GM12801 (cell line): ENCODE results near the gene EXOC8.

Experiments used
- TF ChIP-seq, protein P1 (sequence below): IDR thresholded peaks from one replicate; pipeline ENCODE4 v1.5.1; 2011; ENCODE audit warnings: control low read depth; ENCODE audit not compliant: insufficient read length; ENCODE audit errors: extremely low read depth

The EXOC8 gene, protein sequence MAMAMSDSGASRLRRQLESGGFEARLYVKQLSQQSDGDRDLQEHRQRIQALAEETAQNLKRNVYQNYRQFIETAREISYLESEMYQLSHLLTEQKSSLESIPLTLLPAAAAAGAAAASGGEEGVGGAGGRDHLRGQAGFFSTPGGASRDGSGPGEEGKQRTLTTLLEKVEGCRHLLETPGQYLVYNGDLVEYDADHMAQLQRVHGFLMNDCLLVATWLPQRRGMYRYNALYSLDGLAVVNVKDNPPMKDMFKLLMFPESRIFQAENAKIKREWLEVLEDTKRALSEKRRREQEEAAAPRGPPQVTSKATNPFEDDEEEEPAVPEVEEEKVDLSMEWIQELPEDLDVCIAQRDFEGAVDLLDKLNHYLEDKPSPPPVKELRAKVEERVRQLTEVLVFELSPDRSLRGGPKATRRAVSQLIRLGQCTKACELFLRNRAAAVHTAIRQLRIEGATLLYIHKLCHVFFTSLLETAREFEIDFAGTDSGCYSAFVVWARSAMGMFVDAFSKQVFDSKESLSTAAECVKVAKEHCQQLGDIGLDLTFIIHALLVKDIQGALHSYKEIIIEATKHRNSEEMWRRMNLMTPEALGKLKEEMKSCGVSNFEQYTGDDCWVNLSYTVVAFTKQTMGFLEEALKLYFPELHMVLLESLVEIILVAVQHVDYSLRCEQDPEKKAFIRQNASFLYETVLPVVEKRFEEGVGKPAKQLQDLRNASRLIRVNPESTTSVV

DNA sequence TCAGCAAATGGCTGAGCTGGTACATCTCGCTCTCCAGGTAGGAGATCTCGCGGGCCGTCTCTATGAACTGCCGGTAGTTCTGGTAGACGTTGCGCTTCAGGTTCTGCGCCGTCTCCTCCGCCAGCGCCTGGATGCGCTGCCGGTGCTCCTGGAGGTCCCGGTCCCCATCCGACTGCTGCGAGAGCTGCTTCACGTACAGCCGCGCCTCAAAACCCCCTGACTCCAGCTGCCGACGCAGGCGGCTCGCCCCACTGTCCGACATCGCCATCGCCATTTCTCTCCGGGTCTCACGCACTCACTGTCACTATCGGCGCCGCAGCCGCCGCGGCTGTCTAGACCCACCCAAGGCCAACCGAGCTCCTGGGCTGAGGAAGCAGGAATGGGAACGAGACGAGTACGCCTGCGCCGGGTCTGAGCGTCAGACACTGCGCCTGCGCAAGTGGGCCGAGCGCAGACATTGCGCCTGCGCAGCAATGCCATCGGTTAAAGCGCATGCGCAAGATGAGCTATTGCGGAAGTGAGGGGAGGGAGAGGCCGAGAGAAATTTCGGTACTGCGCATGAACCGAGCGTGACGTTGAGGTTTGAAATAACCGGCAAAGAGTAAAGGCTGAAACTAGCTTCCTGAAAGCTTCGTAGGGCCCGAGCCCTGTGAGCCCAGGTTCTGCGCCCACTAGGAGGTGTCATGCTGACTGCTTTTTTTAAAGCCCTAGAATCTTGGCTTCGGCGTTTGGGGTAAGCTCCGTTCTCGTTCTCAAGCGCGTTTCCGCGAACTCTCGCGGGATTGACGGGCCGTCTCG lies at the start of gene EXOC8:
Gene EXOC8, minus strand, starts transcription at position 381 of the 798 bp plus-strand sequence. Its CDS starts 107 bp downstream, at position 274.
- TF ChIP-seq, protein P1, sequence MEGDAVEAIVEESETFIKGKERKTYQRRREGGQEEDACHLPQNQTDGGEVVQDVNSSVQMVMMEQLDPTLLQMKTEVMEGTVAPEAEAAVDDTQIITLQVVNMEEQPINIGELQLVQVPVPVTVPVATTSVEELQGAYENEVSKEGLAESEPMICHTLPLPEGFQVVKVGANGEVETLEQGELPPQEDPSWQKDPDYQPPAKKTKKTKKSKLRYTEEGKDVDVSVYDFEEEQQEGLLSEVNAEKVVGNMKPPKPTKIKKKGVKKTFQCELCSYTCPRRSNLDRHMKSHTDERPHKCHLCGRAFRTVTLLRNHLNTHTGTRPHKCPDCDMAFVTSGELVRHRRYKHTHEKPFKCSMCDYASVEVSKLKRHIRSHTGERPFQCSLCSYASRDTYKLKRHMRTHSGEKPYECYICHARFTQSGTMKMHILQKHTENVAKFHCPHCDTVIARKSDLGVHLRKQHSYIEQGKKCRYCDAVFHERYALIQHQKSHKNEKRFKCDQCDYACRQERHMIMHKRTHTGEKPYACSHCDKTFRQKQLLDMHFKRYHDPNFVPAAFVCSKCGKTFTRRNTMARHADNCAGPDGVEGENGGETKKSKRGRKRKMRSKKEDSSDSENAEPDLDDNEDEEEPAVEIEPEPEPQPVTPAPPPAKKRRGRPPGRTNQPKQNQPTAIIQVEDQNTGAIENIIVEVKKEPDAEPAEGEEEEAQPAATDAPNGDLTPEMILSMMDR, result no peak

DNA sequence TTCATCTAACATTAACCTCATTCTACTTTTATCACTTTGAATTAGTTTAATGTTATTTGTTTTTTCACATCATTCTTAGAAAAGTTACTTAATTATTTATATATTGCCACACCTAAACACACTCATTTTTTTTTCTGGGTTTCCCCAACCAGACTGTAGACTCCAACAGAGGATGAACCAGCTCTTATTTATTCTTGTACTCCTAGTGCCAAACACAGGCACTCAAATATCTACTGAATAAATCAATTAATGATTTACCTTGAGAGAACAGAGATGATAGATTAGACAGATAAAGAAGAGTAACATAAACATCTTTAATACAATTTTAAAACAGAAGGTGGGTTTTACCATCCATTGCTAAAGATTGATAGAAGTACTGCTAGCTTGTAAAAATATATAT lies 48.8 kb upstream of the EXOC8 start:
- TF ChIP-seq, protein P1, result no peak

DNA sequence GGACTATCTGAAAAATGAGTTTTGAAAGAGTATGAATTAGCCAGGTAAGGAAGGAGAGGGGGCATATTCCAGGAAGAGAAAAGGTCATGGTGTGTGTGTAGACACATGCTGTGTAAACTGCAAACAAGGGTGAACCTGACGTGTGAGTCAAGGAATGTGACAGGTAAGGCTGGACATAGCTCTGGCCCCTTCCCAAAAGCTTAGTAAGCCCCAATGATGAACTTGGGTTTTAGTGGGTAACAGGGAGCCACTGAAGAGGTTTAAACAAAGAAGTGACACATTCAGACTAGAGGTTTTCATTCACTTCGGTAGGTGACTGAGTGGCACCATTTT lies 47.7 kb upstream of the EXOC8 start:
- TF ChIP-seq, protein P1, result no peak

DNA sequence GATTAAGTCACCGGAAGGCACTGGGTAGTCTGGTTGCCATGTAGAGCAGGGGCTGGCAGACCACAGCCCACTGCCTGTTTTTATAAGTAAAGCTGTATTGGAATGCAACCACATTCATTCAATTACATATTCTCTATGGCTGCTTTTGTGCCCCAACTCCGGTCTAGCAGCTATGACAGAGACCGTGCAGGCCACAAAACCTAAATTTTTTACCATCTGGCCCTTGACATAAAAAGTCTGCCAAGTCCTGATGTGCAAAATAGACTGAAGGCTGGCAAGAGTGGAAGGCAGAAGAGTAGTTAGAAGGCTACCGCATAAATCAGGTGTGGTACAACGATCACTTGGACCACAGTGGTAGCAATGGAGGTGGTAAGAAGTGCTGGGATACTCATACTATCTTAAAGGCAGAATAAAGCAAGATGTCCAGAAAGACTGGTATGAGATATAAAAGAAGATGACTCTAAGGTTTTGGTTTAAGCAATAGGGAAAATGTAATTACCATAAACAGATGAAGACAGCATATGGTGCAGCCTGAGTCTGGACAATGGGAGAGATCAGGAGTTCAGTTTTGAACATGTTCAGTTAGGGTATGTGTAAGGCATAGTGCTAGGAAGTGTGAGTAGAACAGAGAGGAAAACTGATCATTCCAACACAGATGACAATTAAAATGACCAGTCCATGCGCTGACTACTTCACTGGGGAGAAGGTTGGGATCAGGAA lies 47.2 kb upstream of the EXOC8 start:
- TF ChIP-seq, protein P1, result no peak

DNA sequence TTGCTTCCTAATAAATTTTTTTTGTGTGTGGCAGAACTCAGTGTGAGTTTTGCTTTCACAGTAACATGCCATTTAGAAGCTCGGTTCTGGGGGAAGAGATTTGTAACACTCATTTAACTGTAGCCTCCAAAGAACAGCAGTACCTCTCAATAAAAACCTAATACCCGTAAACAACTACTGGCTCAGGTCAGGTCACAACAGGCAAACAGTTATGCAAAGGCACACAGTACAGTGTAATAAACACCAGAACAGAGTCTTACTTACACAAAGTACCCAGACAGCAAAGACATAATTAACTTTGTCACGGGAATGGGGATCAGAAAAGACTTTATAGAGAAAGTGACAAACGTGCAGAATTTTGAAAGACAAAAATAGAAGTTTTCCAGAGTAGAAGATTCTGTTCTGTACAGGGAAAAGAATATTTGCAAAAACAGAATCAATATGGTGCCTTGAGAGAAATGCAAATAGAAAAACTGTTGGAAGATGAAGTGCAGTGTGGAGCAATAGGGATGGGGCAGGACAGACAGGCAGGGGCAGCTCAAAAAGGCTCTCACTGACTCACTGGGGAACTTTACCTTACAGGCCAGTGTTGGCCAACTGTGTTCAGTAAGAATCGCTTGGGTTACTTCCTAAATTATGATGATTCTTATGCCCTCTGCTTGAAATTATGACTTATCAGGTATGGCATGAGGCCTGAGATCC lies 45.7 kb upstream of the EXOC8 start:
- TF ChIP-seq, protein P1, result no peak

DNA sequence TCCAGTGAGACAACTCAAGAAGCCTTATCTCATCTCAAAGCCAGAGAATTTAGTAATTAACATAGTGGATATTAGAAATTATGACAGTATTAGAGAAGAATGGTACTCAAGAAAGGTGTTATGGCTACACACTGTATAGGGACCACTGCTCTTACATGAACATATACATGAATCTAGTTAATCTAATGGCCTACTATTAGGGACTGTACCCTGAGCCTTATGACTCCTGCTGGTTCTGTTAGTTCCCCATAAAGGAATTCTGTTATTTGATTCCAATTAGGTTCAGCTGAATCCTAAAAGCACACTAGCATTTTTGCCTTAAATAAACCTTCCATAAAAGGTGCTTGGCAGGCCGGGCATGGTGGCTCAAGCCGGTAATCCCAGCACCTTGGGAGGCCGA lies 44.8 kb upstream of the EXOC8 start:
- TF ChIP-seq, protein P1, result no peak
